ENCODE data around the gene MOAP1. TPM values are rescaled to one million over a fixed set of nuclear protein-coding genes. Genes with fewer than 3 reads are reported as not detected.
"Not testable (repeated sequence)": the region's sequence is repeated elsewhere in the genome, so short reads cannot be mapped to it uniquely, and the experiment has no call there.

The MOAP1 gene
- total and polyA plus RNA-seq, 4 donors = 7.8 to 13.2 (median 11.7) TPM

DNA sequence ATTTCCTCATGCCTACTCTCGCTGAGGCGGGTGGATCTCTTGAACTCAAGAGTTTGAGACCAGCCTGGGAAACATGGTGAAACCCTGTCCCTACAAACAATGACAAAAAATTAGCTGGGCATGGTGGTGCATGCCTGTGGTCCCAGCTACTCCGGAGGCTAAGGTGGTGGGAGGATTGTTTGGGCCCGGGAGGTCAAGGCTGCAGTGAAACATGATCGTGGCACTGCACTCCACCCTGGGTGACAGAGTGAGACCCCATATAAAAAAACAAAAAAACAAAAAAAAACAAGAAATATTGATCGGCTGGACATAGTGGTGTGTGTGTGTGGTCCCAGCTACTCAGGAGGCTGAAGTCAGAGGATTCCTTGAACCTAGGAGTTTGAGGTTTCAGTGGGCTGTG is 9.2 kb downstream of the MOAP1 start:
- TF ChIP-seq, protein P1, sequence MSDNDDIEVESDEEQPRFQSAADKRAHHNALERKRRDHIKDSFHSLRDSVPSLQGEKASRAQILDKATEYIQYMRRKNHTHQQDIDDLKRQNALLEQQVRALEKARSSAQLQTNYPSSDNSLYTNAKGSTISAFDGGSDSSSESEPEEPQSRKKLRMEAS (IDR thresholded peaks at IDR 0.05) = no peak
- TF ChIP-seq EGR1 (IDR thresholded peaks at IDR 0.05; ENCODE audit: low read depth in 2 of 2) = no peak
- no peak for TF ChIP-seq HNF4A (conservative IDR thresholded peaks at IDR 0.05)
- TF ChIP-seq, protein P2, sequence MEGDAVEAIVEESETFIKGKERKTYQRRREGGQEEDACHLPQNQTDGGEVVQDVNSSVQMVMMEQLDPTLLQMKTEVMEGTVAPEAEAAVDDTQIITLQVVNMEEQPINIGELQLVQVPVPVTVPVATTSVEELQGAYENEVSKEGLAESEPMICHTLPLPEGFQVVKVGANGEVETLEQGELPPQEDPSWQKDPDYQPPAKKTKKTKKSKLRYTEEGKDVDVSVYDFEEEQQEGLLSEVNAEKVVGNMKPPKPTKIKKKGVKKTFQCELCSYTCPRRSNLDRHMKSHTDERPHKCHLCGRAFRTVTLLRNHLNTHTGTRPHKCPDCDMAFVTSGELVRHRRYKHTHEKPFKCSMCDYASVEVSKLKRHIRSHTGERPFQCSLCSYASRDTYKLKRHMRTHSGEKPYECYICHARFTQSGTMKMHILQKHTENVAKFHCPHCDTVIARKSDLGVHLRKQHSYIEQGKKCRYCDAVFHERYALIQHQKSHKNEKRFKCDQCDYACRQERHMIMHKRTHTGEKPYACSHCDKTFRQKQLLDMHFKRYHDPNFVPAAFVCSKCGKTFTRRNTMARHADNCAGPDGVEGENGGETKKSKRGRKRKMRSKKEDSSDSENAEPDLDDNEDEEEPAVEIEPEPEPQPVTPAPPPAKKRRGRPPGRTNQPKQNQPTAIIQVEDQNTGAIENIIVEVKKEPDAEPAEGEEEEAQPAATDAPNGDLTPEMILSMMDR (IDR thresholded peaks at IDR 0.05; ENCODE audit: low read depth, low read length, missing input control) = no peak
- no peak for TF ChIP-seq NR2F2 (IDR thresholded peaks at IDR 0.05)
- TF ChIP-seq, protein P3, sequence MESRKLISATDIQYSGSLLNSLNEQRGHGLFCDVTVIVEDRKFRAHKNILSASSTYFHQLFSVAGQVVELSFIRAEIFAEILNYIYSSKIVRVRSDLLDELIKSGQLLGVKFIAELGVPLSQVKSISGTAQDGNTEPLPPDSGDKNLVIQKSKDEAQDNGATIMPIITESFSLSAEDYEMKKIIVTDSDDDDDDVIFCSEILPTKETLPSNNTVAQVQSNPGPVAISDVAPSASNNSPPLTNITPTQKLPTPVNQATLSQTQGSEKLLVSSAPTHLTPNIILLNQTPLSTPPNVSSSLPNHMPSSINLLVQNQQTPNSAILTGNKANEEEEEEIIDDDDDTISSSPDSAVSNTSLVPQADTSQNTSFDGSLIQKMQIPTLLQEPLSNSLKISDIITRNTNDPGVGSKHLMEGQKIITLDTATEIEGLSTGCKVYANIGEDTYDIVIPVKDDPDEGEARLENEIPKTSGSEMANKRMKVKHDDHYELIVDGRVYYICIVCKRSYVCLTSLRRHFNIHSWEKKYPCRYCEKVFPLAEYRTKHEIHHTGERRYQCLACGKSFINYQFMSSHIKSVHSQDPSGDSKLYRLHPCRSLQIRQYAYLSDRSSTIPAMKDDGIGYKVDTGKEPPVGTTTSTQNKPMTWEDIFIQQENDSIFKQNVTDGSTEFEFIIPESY (IDR thresholded peaks at IDR 0.05) = no peak
- no peaks in the 10 kb centered on the region for H3K27me3 ChIP-seq (ENCODE audit: control insufficient read depth in 4 of 4, insufficient read depth in 4 of 4, low read length in 3 of 4)
- no peak for DNase-seq (ENCODE audit: low spot score)

DNA sequence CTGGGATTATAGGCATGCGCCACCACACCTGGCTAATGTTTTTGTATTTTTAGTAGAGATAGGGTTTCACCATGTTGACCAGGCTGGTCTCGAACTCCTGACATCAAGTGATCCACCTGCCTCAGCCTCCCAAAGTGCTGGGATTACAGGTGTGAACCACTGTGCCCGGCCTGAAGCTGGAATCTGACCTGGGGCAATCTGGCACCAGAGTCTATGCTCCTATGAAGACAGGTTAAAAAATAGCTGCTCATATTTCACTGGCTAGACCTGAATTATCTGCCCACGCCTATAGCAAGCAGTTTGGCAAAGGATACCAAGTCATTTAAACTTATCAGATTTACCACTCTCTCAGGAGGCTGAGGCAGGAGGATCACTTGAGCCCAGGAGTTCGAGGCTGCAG is 10.0 kb downstream of the MOAP1 start:
- not testable (repeated sequence) for H3K36me3 ChIP-seq (ENCODE audit: control insufficient read depth in 4 of 4, insufficient read depth in 3 of 4, low read depth in 1 of 4, low read length in 3 of 4); H3K4me3 ChIP-seq (ENCODE audit: low read depth in 1 of 3, low read length in 3 of 3); H3K9me3 ChIP-seq (ENCODE audit: control insufficient read depth in 4 of 4, low read length in 3 of 4); DNase-seq (ENCODE audit: low spot score); H3K4me1 ChIP-seq (ENCODE audit: control insufficient read depth in 4 of 4, insufficient read depth in 4 of 4, low read length in 3 of 4); H3K27ac ChIP-seq (ENCODE audit: low read depth in 1 of 2, low read length in 2 of 2); H3K27me3 ChIP-seq (ENCODE audit: control insufficient read depth in 4 of 4, insufficient read depth in 4 of 4, low read length in 3 of 4); H3K9ac ChIP-seq (ENCODE audit: low read depth in 1 of 2, low read length in 2 of 2)
- WGBS = 86% methylated on average over 5 of the region's 5 CpGs

More for the DNA sequence above, 9.2 kb downstream of the MOAP1 start:
- WGBS = 85% methylated on average over 6 of the region's 6 CpGs
- Histone ChIP-seq H3K4me1 (ENCODE audit: control insufficient read depth in 4 of 4, insufficient read depth in 4 of 4, low read length in 3 of 4) (no peaks in the 10 kb centered on the region), H3K4me3 (ENCODE audit: low read depth in 1 of 3, low read length in 3 of 3) (no peak overlapping the region), H3K9me3 (ENCODE audit: control insufficient read depth in 4 of 4, low read length in 3 of 4) (no peaks in the 10 kb centered on the region), H3K27ac (ENCODE audit: low read depth in 1 of 2, low read length in 2 of 2) (no peak overlapping the region), H3K36me3 (ENCODE audit: control insufficient read depth in 4 of 4, insufficient read depth in 3 of 4, low read depth in 1 of 4, low read length in 3 of 4) (no peaks in the 10 kb centered on the region), H3K9ac (ENCODE audit: low read depth in 1 of 2, low read length in 2 of 2) (no peak overlapping the region)

DNA sequence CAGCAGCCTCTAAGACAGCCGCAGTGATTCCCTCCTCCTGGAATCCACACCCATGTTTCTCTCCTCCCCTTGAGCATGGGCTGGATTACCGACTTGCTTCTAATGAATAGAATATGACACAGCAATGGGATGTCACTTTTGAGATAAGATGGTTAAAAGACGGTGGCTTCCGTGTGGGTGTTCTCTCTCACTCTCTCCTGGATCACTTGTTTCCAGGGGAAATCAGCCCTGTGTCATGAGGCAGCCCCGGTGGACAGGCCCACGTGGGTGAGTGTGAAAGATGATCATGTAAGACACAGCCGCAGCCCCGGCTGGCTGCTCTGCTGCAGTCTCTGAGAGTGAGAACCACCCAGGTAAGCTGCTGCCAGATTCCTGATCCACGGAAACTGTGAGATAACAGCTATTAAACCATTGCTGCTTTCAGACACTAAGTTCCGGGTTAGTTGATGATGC is 10.7 kb downstream of the MOAP1 start:
- H3K27ac ChIP-seq (ENCODE audit: low read depth in 1 of 2, low read length in 2 of 2) = no peak overlapping the region
- WGBS = 68% methylated on average over 10 of the region's 10 CpGs

More for the DNA sequence above, 10.7 kb downstream of the MOAP1 start:
- H3K9me3 ChIP-seq (ENCODE audit: control insufficient read depth in 4 of 4, low read length in 3 of 4) = no peaks in the 10 kb centered on the region
- TF ChIP-seq GABPA (IDR thresholded peaks at IDR 0.05 in 1 of 2, conservative IDR thresholded peaks at IDR 0.05 in 1 of 2) = no peak
- no peak for TF ChIP-seq RXRA (IDR thresholded peaks at IDR 0.05)
- no peak for TF ChIP-seq YY1 (IDR thresholded peaks at IDR 0.05)
- TF ChIP-seq SP1 (IDR thresholded peaks at IDR 0.05) = no peak
- no peak for TF ChIP-seq RAD21 (IDR thresholded peaks at IDR 0.05)
- TF ChIP-seq, protein P4, sequence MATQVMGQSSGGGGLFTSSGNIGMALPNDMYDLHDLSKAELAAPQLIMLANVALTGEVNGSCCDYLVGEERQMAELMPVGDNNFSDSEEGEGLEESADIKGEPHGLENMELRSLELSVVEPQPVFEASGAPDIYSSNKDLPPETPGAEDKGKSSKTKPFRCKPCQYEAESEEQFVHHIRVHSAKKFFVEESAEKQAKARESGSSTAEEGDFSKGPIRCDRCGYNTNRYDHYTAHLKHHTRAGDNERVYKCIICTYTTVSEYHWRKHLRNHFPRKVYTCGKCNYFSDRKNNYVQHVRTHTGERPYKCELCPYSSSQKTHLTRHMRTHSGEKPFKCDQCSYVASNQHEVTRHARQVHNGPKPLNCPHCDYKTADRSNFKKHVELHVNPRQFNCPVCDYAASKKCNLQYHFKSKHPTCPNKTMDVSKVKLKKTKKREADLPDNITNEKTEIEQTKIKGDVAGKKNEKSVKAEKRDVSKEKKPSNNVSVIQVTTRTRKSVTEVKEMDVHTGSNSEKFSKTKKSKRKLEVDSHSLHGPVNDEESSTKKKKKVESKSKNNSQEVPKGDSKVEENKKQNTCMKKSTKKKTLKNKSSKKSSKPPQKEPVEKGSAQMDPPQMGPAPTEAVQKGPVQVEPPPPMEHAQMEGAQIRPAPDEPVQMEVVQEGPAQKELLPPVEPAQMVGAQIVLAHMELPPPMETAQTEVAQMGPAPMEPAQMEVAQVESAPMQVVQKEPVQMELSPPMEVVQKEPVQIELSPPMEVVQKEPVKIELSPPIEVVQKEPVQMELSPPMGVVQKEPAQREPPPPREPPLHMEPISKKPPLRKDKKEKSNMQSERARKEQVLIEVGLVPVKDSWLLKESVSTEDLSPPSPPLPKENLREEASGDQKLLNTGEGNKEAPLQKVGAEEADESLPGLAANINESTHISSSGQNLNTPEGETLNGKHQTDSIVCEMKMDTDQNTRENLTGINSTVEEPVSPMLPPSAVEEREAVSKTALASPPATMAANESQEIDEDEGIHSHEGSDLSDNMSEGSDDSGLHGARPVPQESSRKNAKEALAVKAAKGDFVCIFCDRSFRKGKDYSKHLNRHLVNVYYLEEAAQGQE (IDR thresholded peaks at IDR 0.05) = no peak
- TF ChIP-seq HNF4A (conservative IDR thresholded peaks at IDR 0.05) = no peak
- TF ChIP-seq, protein P1 (IDR thresholded peaks at IDR 0.05) = no peak
- no peak for TF ChIP-seq FOXA2 (IDR thresholded peaks at IDR 0.05)
- TF ChIP-seq HNF4G (IDR thresholded peaks at IDR 0.05) = no peak
- no peak for DNase-seq (ENCODE audit: low spot score)
- no peaks in the 10 kb centered on the region for H3K36me3 ChIP-seq (ENCODE audit: control insufficient read depth in 4 of 4, insufficient read depth in 3 of 4, low read depth in 1 of 4, low read length in 3 of 4)
- no peak overlapping the region for H3K4me3 ChIP-seq (ENCODE audit: low read depth in 1 of 3, low read length in 3 of 3)
- H3K27me3 ChIP-seq (ENCODE audit: control insufficient read depth in 4 of 4, insufficient read depth in 4 of 4, low read length in 3 of 4) = no peaks in the 10 kb centered on the region
- H3K4me1 ChIP-seq (ENCODE audit: control insufficient read depth in 4 of 4, insufficient read depth in 4 of 4, low read length in 3 of 4) = no peaks in the 10 kb centered on the region
- H3K9ac ChIP-seq (ENCODE audit: low read depth in 1 of 2, low read length in 2 of 2) = no peak overlapping the region

Data from liver (tissue), 9 donors.